HepG2 (cell line): ENCODE measurements around the gene TST. TPM values are rescaled to one million over a fixed set of nuclear protein-coding genes. Genes with fewer than 3 reads are reported as not detected.
A peak's percentile ranks its signal among the peaks of the same experiment; 100 is the strongest.

Source experiments
- CREM ChIP-seq, 2 experiments: sonication (generic) in 1 of 2; formaldehyde crosslinking in 1 of 2; IDR thresholded peaks; 2 replicates each; pipeline versions ENCODE4 v1.4.0 to v1.6.1; 2016 to 2020; ENCODE audit warnings: antibody characterized with exemption in 1 of 2, mild to moderate bottlenecking in 1 of 2, missing genetic modification reagents in 1 of 2
- GMEB1 ChIP-seq: sonication (generic); formaldehyde crosslinking; IDR thresholded peaks from 2 replicates; pipeline ENCODE4 v1.5.1; 2020; ENCODE audit warnings: missing genetic modification reagents, mild to moderate bottlenecking, borderline replicate concordance
- RXRB ChIP-seq: IDR thresholded peaks from 2 replicates; pipeline ENCODE4 v1.6.1; 2016; ENCODE audit warnings: borderline replicate concordance, missing genetic modification reagents, missing compliant biosample characterization
- SOX13 ChIP-seq, 3 experiments: fragments of 450-650 bp in 1 of 3; sonication (generic) in 1 of 3; formaldehyde crosslinking in 1 of 3; IDR thresholded peaks in 2 of 3; conservative IDR thresholded peaks in 1 of 3; 2 replicates each; pipeline versions ENCODE4 v1.5.0 to v1.6.1; 2016 to 2020; ENCODE audit warnings: antibody characterized with exemption in 1 of 3, mild to moderate bottlenecking in 1 of 3, missing compliant biosample characterization in 1 of 3, missing genetic modification reagents in 1 of 3, moderate library complexity in 1 of 3
- ZMAT3 ChIP-seq: sonication (generic); formaldehyde crosslinking; conservative IDR thresholded peaks from 2 replicates; pipeline ENCODE4 v1.7.0; 2021; ENCODE audit warnings: missing genetic modification reagents
- ZNF17 ChIP-seq: sonication (generic); formaldehyde crosslinking; IDR thresholded peaks from 2 replicates; pipeline ENCODE4 v1.5.0; 2020; ENCODE audit warnings: mild to moderate bottlenecking, missing genetic modification reagents
- ZNF343 ChIP-seq: sonication (generic); formaldehyde crosslinking; IDR thresholded peaks from 2 replicates; pipeline ENCODE4 v1.4.0; 2020; ENCODE audit warnings: mild to moderate bottlenecking, missing genetic modification reagents
- ZNF503 ChIP-seq: sonication (generic); formaldehyde crosslinking; IDR thresholded peaks from 2 replicates; pipeline ENCODE4 v1.4.0; 2020; ENCODE audit warnings: missing genetic modification reagents
- ZNF572 ChIP-seq: sonication (generic); formaldehyde crosslinking; IDR thresholded peaks from 2 replicates; pipeline ENCODE4 v1.5.1; 2020; ENCODE audit warnings: mild to moderate bottlenecking, missing genetic modification reagents
- ZNF691 ChIP-seq: sonication (generic); formaldehyde crosslinking; IDR thresholded peaks from 2 replicates; pipeline ENCODE4 v1.4.0; 2020; ENCODE audit warnings: missing genetic modification reagents, low read depth, mild to moderate bottlenecking, borderline replicate concordance
- polyA plus RNA-seq, 8 experiments: library from polyadenylated mRNA; depleted of rRNA in 3 of 8; stranded (reverse) in 7 of 8; unstranded in 1 of 8; fragments of >200 nt; fragmentation: Illumina TruSeq in 4 of 8; extraction: Trizol in 4 of 8; gene quantifications; 2 replicates each; pipeline versions ENCODE4 v1.2.1 to v1.2.3, GENCODE V29; 2011 to 2016; ENCODE audit warnings: low read depth in 4 of 8, missing spikeins in 1 of 8, mixed read lengths in 1 of 8; ENCODE audit not compliant: insufficient read depth in 1 of 8
- total RNA-seq, 5 experiments: library from RNA; depleted of rRNA; stranded (reverse); fragments of >200 nt; fragmentation: Illumina TruSeq; extraction: Trizol; gene quantifications; 2 replicates each; pipeline ENCODE4 v1.2.3, GENCODE V29; 2016; ENCODE audit warnings: low read depth in 1 of 5
- TF ChIP-seq, protein P1 (sequence below): sonication (generic); formaldehyde crosslinking; IDR thresholded peaks from 2 replicates; pipeline ENCODE4 v1.4.0; 2020; ENCODE audit warnings: mild to moderate bottlenecking, low read depth, missing genetic modification reagents
- TF ChIP-seq, protein P2 (sequence below): sonication (generic); formaldehyde crosslinking; IDR thresholded peaks from 2 replicates; pipeline ENCODE4 v1.8.0; 2022; ENCODE audit warnings: missing genetic modification reagents, mild to moderate bottlenecking, borderline replicate concordance
- TF ChIP-seq, protein P3 (sequence below): sonication (generic); formaldehyde crosslinking; IDR thresholded peaks from 2 replicates; pipeline ENCODE4 v1.8.0; 2022; ENCODE audit warnings: missing genetic modification reagents, mild to moderate bottlenecking, moderate library complexity, borderline replicate concordance
- TF ChIP-seq, protein P4 (sequence below): sonication (generic); formaldehyde crosslinking; IDR thresholded peaks from 2 replicates; pipeline ENCODE4 v1.5.1; 2020; ENCODE audit warnings: mild to moderate bottlenecking, missing genetic modification reagents, borderline replicate concordance

TST gene
- total and polyA plus RNA-seq, 2 of the 13 experiments (the other 11 are each of a cell fraction or from before 2014, with no cell fraction given), result 44.6 to 63.6 TPM

GRCh38 chr22:37032535-37033460 lies 13.6 kb upstream of the TST start (continued):
- TF ChIP-seq ZNF572, result peak; percentile 81; the same call in 1 of the 2 replicates
- TF ChIP-seq ZNF343 (CRISPR knock-in tag), result peak; percentile 58; the same call in 1 of the 2 replicates
- TF ChIP-seq, protein P1, sequence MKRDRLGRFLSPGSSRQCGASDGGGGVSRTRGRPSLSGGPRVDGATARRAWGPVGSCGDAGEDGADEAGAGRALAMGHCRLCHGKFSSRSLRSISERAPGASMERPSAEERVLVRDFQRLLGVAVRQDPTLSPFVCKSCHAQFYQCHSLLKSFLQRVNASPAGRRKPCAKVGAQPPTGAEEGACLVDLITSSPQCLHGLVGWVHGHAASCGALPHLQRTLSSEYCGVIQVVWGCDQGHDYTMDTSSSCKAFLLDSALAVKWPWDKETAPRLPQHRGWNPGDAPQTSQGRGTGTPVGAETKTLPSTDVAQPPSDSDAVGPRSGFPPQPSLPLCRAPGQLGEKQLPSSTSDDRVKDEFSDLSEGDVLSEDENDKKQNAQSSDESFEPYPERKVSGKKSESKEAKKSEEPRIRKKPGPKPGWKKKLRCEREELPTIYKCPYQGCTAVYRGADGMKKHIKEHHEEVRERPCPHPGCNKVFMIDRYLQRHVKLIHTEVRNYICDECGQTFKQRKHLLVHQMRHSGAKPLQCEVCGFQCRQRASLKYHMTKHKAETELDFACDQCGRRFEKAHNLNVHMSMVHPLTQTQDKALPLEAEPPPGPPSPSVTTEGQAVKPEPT (CRISPR knock-in tag), result no peak
- TF ChIP-seq GMEB1, result peak; percentile 62; the same call in 1 of the 2 replicates
- TF ChIP-seq ZNF503, result peak; percentile 98
- no peak; the same call in 1 of the 2 replicates for TF ChIP-seq ZMAT3
- TF ChIP-seq CREM (IDR thresholded peaks at IDR 0.05), result peak; percentile 92
- no peak for TF ChIP-seq CREM (CRISPR knock-in tag; IDR thresholded peaks at IDR 0.05)
- no peak for TF ChIP-seq ZNF17 (CRISPR knock-in tag)
- TF ChIP-seq, protein P2, sequence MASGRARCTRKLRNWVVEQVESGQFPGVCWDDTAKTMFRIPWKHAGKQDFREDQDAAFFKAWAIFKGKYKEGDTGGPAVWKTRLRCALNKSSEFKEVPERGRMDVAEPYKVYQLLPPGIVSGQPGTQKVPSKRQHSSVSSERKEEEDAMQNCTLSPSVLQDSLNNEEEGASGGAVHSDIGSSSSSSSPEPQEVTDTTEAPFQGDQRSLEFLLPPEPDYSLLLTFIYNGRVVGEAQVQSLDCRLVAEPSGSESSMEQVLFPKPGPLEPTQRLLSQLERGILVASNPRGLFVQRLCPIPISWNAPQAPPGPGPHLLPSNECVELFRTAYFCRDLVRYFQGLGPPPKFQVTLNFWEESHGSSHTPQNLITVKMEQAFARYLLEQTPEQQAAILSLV (CRISPR knock-in tag), result no peak; the same call in 1 of the 2 replicates
- peak; percentile 99 for TF ChIP-seq RXRB (CRISPR knock-in tag)
- TF ChIP-seq, protein P3, sequence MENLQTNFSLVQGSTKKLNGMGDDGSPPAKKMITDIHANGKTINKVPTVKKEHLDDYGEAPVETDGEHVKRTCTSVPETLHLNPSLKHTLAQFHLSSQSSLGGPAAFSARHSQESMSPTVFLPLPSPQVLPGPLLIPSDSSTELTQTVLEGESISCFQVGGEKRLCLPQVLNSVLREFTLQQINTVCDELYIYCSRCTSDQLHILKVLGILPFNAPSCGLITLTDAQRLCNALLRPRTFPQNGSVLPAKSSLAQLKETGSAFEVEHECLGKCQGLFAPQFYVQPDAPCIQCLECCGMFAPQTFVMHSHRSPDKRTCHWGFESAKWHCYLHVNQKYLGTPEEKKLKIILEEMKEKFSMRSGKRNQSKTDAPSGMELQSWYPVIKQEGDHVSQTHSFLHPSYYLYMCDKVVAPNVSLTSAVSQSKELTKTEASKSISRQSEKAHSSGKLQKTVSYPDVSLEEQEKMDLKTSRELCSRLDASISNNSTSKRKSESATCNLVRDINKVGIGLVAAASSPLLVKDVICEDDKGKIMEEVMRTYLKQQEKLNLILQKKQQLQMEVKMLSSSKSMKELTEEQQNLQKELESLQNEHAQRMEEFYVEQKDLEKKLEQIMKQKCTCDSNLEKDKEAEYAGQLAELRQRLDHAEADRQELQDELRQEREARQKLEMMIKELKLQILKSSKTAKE, result peak; percentile 94
- TF ChIP-seq SOX13 (IDR thresholded peaks at IDR 0.05), result peak; percentile 91
- TF ChIP-seq SOX13 (CRISPR knock-in tag; conservative IDR thresholded peaks at IDR 0.05 in 1 of 2, IDR thresholded peaks at IDR 0.05 in 1 of 2), result peak in 1 of 2 experiments; percentile 88; a peak in 2 of 4 replicates
- no peak for TF ChIP-seq ZNF691 (CRISPR knock-in tag)
- TF ChIP-seq, protein P4, sequence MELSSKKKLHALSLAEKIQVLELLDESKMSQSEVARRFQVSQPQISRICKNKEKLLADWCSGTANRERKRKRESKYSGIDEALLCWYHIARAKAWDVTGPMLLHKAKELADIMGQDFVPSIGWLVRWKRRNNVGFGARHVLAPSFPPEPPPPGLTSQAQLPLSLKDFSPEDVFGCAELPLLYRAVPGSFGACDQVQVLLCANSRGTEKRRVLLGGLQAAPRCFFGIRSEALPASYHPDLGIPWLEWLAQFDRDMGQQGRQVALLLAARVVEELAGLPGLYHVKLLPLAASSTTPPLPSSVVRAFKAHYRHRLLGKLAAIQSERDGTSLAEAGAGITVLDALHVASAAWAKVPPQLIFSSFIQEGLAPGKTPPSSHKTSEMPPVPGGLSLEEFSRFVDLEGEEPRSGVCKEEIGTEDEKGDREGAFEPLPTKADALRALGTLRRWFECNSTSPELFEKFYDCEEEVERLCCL (CRISPR knock-in tag), result no peak
